GM21526 (cell line): Measurements from ENCODE around the gene UCHL5.
"Not testable (repeated sequence)": the region's sequence is repeated elsewhere in the genome, so short reads cannot be mapped to it uniquely, and the experiment has no call there.

ENCODE experiments used
- ATAC-seq: cut with Tn5 transposase; IDR thresholded peaks from one replicate; pipeline ENCODE4 v1.9.1; 2021; ENCODE audit warnings: moderate library complexity; ENCODE audit not compliant: unreplicated experiment, low FRiP score

Gene UCHL5

GRCh38 chr1:193014400-193014799, 44.8 kb downstream of the UCHL5 start:
- no peak for ATAC-seq

- ATAC-seq = no peak
Observed at GRCh38 chr1:193013707-193014106, 45.5 kb downstream of the UCHL5 start.

GRCh38 chr1:193013005-193013404, 46.2 kb downstream of the UCHL5 start:
- ATAC-seq = no peak

GRCh38 chr1:193011406-193011805, 47.8 kb downstream of the UCHL5 start:
- no peak for ATAC-seq

GRCh38 chr1:193009501-193009900, 49.7 kb downstream of the UCHL5 start:
- ATAC-seq = no peak

GRCh38 chr1:193005785-193006184, 53.4 kb downstream of the UCHL5 start:
- no peak for ATAC-seq

GRCh38 chr1:192998536-192998935, 60.6 kb downstream of the UCHL5 start:
- peak; percentile 54 for ATAC-seq

- ATAC-seq = no peak
Observed at GRCh38 chr1:192994141-192994540, 65.0 kb downstream of the UCHL5 start.

- ATAC-seq = no peak
Observed at GRCh38 chr1:192993426-192994085, 65.6 kb downstream of the UCHL5 start.

GRCh38 chr1:192986748-192987334, 72.3 kb downstream of the UCHL5 start:
- not testable (repeated sequence) for ATAC-seq

- no peak for ATAC-seq
Observed at GRCh38 chr1:192986110-192986747, 72.9 kb downstream of the UCHL5 start.

- ATAC-seq = no peak
Observed at GRCh38 chr1:192984080-192984479, 75.1 kb downstream of the UCHL5 start.

GRCh38 chr1:192983349-192983980, 75.7 kb downstream of the UCHL5 start:
- ATAC-seq = peak; percentile 92

GRCh38 chr1:192980856-192981255, 78.3 kb downstream of the UCHL5 start:
- ATAC-seq = no peak

- ATAC-seq = not testable (repeated sequence)
Observed at GRCh38 chr1:192980334-192980733, 78.8 kb downstream of the UCHL5 start.

- ATAC-seq = no peak
Observed at GRCh38 chr1:192979542-192979941, 79.6 kb downstream of the UCHL5 start.

- no peak for ATAC-seq
Observed at GRCh38 chr1:192978195-192978710, 80.9 kb downstream of the UCHL5 start.

- no peak for ATAC-seq
Observed at GRCh38 chr1:192977089-192977706, 82.0 kb downstream of the UCHL5 start.

- ATAC-seq = no peak
Observed at GRCh38 chr1:192976576-192976975, 82.6 kb downstream of the UCHL5 start.

- ATAC-seq = no peak
Observed at GRCh38 chr1:192974701-192975100, 84.5 kb downstream of the UCHL5 start.

- no peak for ATAC-seq
Observed at GRCh38 chr1:192973988-192974387, 85.2 kb downstream of the UCHL5 start.
